Psoas muscle (tissue), 8 donors: Measurements from ENCODE around the gene MPDU1. TPM values are rescaled to one million over a fixed set of nuclear protein-coding genes. Genes with fewer than 3 reads are reported as not detected.

Experiments used
- ATAC-seq, 4 donors: fragments of 200-7000 bp; cut with Tn5 transposase; one replicate each; pipeline ENCODE4 v1.9.1; 2020; ENCODE audit warnings: moderate library complexity in 3 of 4, mild to moderate bottlenecking in 2 of 4
- DNase-seq, 2 donors: peaks; one replicate each; pipeline ENCODE4 v3.0.0-alpha.2; 2020
- H3K27ac ChIP-seq: fragments of 200-600 bp; one replicate; pipeline ENCODE4 v1.8.0; 2022
- H3K27me3 ChIP-seq, 3 donors: fragments of 200-600 bp in 1 of 3; one replicate each; pipeline versions ENCODE4 v1.6.1 to v1.8.0; 2013 to 2022; ENCODE audit warnings: low read length in 2 of 3, mild to moderate bottlenecking in 2 of 3, moderate library complexity in 1 of 3; ENCODE audit not compliant: insufficient read depth in 3 of 3
- H3K36me3 ChIP-seq, 2 donors: fragments of 200-600 bp in 1 of 2; one replicate each; pipeline versions ENCODE4 v1.6.1 to v1.8.0; 2013 to 2022; ENCODE audit warnings: low read depth in 1 of 2, mild to moderate bottlenecking in 1 of 2, moderate library complexity in 1 of 2; ENCODE audit not compliant: insufficient read depth in 1 of 2
- H3K4me1 ChIP-seq: fragments of 200-600 bp; one replicate; pipeline ENCODE4 v1.8.0; 2022
- H3K4me3 ChIP-seq: fragments of 200-600 bp; one replicate; pipeline ENCODE4 v1.8.0; 2022; ENCODE audit warnings: mild to moderate bottlenecking
- H3K9me3 ChIP-seq: fragments of 200-600 bp; one replicate; pipeline ENCODE4 v1.8.0; 2022
- CTCF ChIP-seq: fragments of 200-600 bp; IDR thresholded peaks from one replicate; pipeline ENCODE4 v1.8.0; 2022; ENCODE audit warnings: antibody characterized with exemption
- WGBS, 3 donors: extraction: QIAGEN DNeasy Blood & Tissue Kit; methylation state at CpG; one replicate each; pipeline versions ENCODE4 v1.1.6 to v1.1.7; 2013; 5-methylcytosine and 5-hydroxymethylcytosine counted together
- intact Hi-C, 2 donors: fragments of 100-400 bp; cut with DNase I; formaldehyde crosslinking; loops; one replicate each; pipeline versions ENCODE4 v1.11.0 to v1.14.2; 2022
- polyA plus RNA-seq, 3 donors: library from polyadenylated mRNA; stranded (reverse); fragments of 200-250 nt; gene quantifications; one replicate each; pipeline ENCODE4 v1.2.3, GENCODE V29; 2013
- total RNA-seq, 4 donors: library from RNA; stranded (reverse); fragmentation: NEBNext Ultra II Directional in 2 of 4; extraction: Animal tissue kit (Norgen Biotek cat#: 25700) in 2 of 4; gene quantifications; one replicate each; pipeline versions ENCODE4 v1.2.1 to v1.2.4, GENCODE V29; 2021 to 2023
- donor health status: healthy with polysubstance abuse.
- donor health status: DM: no; HTN: no; CAD: no; lungs with moderate emphysema.
- donor health status: Bipolar disorder and iron deficiency.
- donor health status: healthy.
- donor health status: DM: yes; HTN: yes; CAD: no.
- donor health status: DM: no; HTN: no; CAD: no.
- donor health status: DM: no; HTN: no; CAD: no.
- donor health status: DM: yes; HTN: yes; CAD: no.

The MPDU1 gene
- total and polyA plus RNA-seq, 7 donors, result 19.3 to 147 (median 40.6) TPM

GRCh38 chr17:7586673-7587419 is 3.2 kb downstream of the MPDU1 start:
- Histone ChIP-seq H3K27ac (no peak overlapping the region), H3K4me1 (peaks cover 54% of the 10 kb centered on the region), H3K9me3 (no peaks in the 10 kb centered on the region), H3K36me3 (peaks cover 4 to 41% of the 10 kb centered on the region in 2 donors), H3K4me3 (no peak overlapping the region), H3K27me3 (no peaks in the 10 kb centered on the region)
- 64 to 73% (median 66%) methylated on average over 9 of the region's 9 CpGs for WGBS, 3 donors
- no peak for TF ChIP-seq CTCF
- ATAC-seq (no peak), DNase-seq (peak in 1 of 2 donors; percentile 56)
- intact Hi-C loops, result loop anchor here in 1 of 2 donors (10.0 kb wide), 1 partner anchor 352 kb away; the partner anchor contains the start of genes DVL2 and PHF23

DNA sequence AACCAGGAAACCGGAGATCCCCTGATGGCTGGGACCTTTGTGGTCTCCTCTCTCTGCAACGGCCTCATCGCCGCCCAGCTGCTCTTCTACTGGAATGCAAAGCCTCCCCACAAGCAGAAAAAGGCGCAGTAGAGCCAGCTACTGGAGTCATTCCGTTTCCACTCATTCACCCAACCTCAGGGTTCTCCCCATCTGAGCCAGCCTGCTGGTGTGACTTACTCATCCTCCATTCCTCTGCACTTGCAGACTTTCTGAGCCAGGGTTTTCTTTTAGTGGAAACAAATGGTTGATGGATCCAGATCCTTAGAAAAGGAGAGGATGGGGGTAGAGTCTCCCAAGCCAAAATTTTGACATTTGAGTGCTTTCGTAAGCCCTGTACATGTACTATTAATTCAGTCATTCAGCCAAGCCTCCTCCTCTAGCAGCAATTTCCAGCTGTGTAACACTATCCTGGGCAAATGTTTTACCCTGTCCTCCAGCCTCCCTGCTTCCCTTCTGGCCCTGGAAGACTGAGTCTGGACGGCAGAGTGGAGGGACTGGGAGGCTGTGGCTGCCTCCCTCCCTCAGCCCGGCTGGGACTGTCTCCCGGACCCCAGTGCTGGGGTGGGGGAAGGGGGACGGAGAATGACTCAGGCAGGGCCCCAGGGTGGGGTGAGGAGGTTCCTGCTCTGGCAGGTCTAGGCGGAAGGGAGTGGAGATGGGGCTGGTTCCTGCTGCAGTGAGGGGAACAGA is 3.9 kb downstream of the MPDU1 start:
- peak; percentile 25 to 48 for DNase-seq
- no peak for ATAC-seq
- Histone ChIP-seq H3K27me3 (no peaks in the 10 kb centered on the region), H3K36me3 (peaks cover 8 to 49% of the 10 kb centered on the region in 2 donors), H3K4me1 (peaks cover 48% of the 10 kb centered on the region), H3K27ac (peak overlapping the region; percentile 8), H3K4me3 (no peak overlapping the region), H3K9me3 (no peaks in the 10 kb centered on the region)
- WGBS, 3 donors, result 61 to 66% (median 63%) methylated on average over 12 of the region's 12 CpGs
- intact Hi-C loops, result loop anchor here in 1 of 2 donors (2.0 to 10.0 kb wide), 2 partner anchors 73 to 353 kb away; partner anchors contain the start of genes DVL2 and PHF23
- TF ChIP-seq CTCF, result no peak

DNA sequence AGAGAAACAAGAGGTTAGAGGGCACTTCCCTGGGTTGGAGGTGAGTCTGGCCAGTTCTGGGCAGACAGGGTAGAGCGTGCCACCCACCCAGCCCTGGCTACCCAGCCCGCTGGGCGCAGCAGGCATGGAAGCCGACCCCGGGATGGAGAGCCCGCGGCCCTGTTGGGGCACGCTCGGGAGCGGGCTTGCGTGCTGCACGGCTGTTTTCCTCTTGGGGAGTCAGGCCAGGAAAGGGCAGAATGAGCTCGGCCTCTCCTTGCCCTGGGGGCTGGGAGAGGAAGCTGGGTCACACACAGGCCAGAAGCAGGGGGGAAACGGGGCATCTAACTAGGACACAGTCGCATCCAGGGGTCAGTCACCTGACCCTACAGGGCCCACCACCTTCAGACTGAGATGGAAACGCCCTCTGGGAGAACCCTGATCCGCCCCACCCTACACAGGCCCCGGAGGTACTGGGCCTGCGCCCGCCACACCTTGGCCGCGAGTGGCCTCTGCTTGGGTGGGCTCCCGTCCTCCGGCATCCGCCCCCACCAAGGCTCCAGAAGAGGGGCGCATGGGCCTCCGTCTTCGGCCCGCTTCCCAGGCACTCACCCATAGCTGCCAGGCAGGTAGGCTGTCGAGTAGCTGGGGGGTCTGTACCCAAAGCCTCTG is 5.0 kb downstream of the MPDU1 start:
- DNase-seq, result peak in 1 of 2 donors; percentile 55
- no peak for TF ChIP-seq CTCF
- Histone ChIP-seq H3K27ac (peak overlapping the region; percentile 69), H3K36me3 (peaks cover 17 to 59% of the 10 kb centered on the region in 2 donors), H3K27me3 (no peaks in the 10 kb centered on the region), H3K4me1 (peaks cover 40% of the 10 kb centered on the region), H3K9me3 (no peaks in the 10 kb centered on the region), H3K4me3 (peak overlapping the region; percentile 58)
- 57 to 71% (median 57%) methylated on average over 28 to 30 of the region's 30 CpGs for WGBS, 3 donors
- peak; percentile 0 to 3 (median 1) for ATAC-seq
- intact Hi-C loops, result loop anchor here in 1 of 2 donors (2.0 to 10.0 kb wide), 2 partner anchors 74 to 354 kb away; partner anchors contain the start of genes DVL2 and PHF23

DNA sequence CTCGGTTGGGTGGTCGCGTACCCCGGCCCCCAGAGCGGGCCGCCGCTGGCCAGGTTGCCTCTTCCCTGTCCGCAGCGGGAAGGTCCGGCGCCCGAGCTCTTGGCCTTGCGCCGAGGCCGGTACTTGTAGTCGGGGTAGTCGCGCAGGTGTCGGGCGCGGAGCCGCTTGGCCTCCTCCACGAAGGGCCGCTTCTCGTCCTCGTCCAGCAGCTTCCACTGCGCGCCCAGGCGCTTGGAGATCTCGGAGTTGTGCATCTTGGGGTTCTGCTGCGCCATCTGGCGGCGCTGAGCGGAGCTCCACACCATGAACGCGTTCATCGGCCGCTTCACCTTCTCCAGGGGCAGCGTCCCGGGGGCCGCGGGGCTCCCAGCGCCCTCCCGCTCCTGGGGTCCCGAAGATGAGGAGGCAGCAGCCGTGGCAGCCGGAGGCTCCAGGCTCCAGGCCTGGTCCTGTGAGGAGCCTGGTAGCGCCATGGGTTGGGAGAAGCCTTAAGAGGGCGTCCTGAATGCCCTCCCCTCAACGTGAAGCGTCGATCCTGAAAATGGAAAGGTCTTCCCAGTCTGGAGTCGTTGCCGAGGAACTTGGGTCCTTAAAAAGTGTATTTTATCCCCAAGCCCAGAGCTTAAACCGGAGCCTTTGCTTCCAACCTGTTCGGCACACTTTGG is 5.7 kb downstream of the MPDU1 start:
- Histone ChIP-seq H3K4me1 (peaks cover 40% of the 10 kb centered on the region), H3K4me3 (peak overlapping the region; percentile 58), H3K9me3 (no peaks in the 10 kb centered on the region), H3K36me3 (peaks cover 18 to 66% of the 10 kb centered on the region in 2 donors), H3K27ac (peak overlapping the region; percentile 69), H3K27me3 (no peaks in the 10 kb centered on the region)
- ATAC-seq (peak; percentile 78 to 90 (median 84)), DNase-seq (peak; percentile 87 to 93)
- 11 to 13% (median 12%) methylated on average over 49 to 56 of the region's 56 CpGs for WGBS, 3 donors
- TF ChIP-seq CTCF, result peak; percentile 87
- intact Hi-C loops, result loop anchor here in 1 of 2 donors (2.0 to 10.0 kb wide), 2 partner anchors 75 to 355 kb away; partner anchors contain the start of genes DVL2 and PHF23
